ENCODE results near the gene PLEKHG4B.
"Not testable (repeated sequence)": the region's sequence is repeated elsewhere in the genome, so short reads cannot be mapped to it uniquely, and the experiment has no call there.

Gene PLEKHG4B

GRCh38 chr5:197892-198489 is 106.0 kb downstream of the PLEKHG4B start:
- DNase-seq (ENCODE audit: low read depth in 2 of 3, low spot score in 2 of 3), result no peak

DNA sequence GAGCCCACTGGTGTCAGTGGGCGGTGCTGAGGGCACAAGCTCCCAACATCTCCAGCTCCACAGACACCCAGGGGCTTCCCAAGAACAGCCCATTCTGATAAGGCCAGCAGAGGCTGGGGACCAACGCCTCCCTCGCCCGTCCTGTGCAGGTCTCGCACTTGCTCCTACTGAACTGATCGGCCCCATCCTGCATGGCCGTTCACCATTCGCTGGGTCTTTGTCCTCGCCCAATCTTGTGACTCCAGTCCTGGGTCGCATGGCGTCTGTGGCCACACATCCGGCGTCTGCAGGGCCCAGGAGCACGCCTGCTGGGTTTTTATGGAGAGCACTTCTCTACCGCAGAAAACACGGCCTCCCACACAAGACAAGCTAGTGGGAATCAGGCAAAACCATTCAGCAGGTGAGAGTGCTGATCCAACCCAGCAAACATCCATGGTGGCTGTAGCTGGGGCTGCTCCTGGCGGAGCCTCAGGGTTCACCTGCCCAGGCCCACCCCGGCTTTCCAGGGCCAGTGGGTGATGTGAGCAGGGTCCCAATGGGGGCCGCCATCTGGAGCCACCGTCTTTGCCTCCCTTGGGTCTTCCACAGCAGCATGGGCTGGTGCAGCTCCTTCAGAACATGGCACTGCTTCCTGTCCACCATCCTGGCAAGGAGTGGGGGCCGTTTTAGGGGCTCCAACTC is 106.7 kb downstream of the PLEKHG4B start:
- no peak for DNase-seq (ENCODE audit: low read depth in 2 of 3, low spot score in 2 of 3)

DNA sequence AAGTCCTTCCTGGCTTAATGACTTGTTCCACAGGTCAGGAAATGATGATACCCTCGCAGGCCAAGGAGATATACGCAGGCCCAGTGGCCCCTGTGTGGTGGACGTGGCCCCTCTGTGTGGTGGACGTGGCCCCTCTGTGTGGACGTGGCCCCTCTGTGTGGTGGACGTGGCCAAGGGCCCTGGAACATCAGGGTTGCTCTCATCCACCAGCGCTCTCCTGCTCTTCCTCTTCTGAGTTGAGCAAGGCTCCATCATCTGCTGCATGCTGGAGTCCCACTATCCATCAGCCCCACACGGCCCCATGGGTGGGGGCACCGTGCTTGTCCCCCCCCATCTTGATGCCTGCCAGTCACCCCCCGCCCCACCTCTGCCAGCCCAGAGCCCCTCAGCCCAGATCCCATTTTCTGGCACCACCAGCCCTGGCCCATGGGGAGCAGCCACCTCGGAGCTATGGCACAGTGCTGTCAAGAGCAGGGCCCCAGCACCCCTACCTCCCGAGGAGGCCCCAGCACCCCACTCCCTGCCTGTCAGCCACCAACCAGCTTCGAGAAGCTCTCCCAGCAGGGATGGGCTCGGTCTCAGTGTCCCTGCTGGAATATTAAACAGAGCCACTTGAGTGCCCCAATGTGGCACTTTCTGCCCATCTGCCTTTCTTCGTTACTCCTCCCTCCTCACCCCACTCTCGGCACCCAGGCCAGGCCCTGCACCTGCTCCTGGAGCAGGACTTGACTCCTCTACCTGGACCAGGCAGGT is 107.4 kb downstream of the PLEKHG4B start:
- DNase-seq (ENCODE audit: low read depth in 2 of 3, low spot score in 2 of 3), result no peak

- no peak for DNase-seq (ENCODE audit: low read depth in 2 of 3, low spot score in 2 of 3)
Measured at GRCh38 chr5:199950-200645, 108.1 kb downstream of the PLEKHG4B start.

DNA sequence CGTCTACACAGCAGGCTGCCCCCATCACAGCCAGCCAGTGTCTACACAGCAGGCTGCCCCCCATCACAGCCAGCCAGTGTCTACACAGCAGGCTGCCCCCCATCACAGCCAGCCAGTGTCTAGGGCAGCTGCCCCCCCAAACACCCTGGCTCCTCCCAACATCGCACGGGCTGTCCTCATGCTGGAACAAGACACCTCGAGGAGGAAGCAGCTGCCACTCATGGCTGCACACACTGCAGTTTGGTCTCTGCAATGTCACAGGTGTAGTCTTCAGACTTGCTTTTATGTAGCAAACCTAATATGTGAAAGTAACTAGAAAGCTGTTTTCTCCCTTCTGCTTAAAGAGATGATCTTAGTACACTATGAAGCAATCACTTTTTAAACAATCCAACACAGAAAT is 109.0 kb downstream of the PLEKHG4B start:
- DNase-seq (ENCODE audit: low read depth in 2 of 3, low spot score in 2 of 3), result no peak

DNA sequence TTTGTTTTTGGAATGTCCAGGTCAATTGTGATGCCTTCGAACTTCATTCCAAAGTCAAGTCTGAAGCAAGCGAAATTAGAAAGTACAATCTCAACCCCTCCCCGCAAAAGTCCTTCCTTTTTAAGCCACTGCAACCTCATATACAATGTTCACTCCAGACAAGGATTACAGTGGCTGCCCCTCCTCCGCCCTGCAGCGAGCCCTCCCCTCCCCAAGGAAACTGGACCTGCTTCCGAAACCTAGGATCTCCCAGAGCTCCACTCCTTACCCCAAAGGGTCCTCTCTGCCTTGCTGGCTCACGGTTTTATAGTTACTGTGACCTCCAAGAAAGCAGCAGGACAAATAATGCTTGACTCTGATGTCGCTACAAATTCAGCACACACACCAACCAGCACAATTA is 109.7 kb downstream of the PLEKHG4B start:
- DNase-seq (ENCODE audit: low read depth in 2 of 3, low spot score in 2 of 3), result no peak

DNA sequence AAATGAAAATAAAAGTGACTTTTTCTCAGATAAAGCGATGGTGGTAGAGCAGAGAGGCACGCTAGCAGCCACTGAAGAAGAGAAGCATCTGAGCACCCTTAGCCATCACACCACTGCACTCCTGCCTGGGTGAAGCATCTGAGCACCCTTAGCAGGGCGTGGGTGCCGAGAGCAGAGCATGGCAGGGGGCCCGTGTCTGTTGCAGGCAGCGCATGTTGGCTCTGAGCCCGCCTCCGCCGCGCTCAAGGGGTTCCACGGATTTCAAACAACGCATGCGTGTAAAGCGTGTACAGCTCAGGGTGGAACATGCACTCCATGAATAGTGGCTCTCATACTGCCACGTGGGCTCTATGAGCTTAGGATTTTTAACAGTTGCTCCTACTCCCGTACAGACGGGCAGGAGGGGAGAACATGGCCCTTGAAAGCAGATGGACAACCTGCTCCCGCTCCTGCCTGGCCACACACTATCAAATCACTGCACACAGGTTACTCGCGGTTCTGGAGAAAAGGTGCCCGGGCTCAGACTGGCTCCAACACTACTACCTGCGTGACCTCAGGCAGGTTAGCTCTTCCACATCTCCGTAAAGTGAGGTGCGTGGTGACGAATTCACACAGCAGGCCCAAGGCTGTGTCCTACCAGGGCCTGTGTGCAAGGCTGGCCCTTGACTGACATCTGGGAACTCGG is 111.4 kb downstream of the PLEKHG4B start:
- no peak for DNase-seq (ENCODE audit: low read depth in 2 of 3, low spot score in 2 of 3)

DNA sequence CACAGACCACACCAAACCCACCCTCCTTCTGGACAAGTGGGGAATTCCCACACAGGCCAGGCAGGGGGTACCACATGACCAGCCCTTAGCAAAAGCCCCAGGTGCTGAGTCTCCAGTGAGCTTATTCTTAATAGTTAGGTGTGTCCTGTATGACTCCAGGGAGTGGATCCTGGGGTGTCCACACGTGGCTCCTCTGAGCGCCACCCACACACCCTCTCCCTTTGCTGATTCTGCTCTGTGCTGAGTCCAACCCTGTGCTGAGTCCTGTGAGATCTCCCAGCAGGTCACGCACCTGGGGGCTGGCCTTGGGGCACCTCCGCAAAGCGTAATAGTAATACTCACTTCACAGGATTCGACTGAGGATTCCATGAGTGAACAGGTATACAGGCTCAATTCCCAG is 112.0 kb downstream of the PLEKHG4B start:
- no peak for DNase-seq (ENCODE audit: low read depth in 2 of 3, low spot score in 2 of 3)

DNA sequence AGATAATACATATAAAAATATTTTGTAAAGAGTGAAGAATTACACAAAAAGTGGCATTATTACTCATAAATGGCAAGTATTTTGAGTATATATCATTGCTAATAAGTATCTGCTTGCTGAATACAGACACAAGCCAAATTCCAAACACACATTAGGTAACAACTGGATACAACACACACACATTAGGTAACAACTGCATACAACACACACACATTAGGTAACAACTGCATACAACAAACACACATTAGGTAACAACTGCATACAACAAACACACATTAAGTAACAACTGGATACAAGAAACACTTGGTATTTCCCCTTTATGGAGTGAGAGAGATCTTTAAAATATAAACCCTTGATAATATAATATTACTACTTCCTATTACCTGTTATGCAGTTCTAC is 112.5 kb downstream of the PLEKHG4B start:
- no peak for DNase-seq (ENCODE audit: low read depth in 2 of 3, low spot score in 2 of 3)

DNA sequence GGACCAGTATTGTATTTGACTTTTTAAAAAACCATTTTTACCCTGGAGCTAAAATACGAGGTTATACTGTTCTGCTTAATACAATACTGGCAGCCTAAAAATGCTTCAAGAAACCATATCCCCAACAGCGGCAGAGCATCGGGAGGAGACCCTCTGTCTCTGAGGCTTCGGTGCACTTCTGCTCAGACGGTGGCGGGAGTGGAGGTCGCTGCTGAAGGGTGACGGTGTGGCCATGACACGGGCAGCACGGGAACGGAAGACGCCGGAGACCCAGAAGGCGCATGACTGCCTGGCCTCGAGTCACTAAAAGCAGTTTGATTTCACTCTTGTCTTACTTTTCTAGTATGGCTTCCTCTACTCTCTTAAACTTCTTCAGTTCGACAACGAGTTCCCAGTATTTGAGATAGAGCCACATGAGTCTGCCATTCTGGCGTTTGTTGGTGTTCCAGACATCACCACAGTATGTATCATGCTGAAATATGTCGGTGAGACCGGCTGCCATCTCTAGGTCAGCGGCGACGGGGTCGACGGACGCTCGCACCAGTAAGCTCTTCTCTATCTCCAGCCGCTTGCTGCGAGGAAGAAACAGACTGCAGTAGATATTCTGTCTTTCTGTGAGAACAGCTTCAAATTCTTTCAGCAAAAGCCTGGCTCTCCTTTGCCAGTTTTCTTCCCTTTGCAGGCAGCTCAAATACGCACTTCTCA is 113.2 kb downstream of the PLEKHG4B start:
- DNase-seq (ENCODE audit: low read depth in 2 of 3, low spot score in 2 of 3), result no peak

- DNase-seq (ENCODE audit: low read depth in 2 of 3, low spot score in 2 of 3), result no peak
Measured at GRCh38 chr5:206406-206805, 114.4 kb downstream of the PLEKHG4B start.

GRCh38 chr5:206927-207536 is 115.1 kb downstream of the PLEKHG4B start:
- DNase-seq (ENCODE audit: low read depth in 2 of 3, low spot score in 2 of 3), result no peak

DNA sequence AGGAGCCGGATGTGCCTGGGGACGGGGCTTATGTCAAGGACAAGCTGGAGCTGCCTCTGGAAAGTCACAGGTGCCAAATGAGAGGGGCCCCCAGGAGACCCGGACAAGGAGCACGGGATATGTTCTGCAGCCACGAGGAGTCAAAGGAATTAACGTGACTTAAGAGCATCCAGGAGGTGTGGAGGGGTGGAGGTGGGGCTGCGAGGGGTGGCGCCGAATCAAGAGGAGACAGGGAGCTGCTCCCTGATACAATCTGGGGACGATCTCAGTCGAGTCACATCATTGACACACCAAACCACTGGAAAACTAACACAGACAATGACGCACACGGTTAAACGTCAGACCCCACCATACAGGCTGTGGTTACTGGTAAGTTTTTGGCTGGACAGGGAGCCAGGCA is 115.6 kb downstream of the PLEKHG4B start:
- DNase-seq (ENCODE audit: low read depth in 2 of 3, low spot score in 2 of 3), result no peak

GRCh38 chr5:208449-209114 is 116.6 kb downstream of the PLEKHG4B start:
- DNase-seq (ENCODE audit: low read depth in 2 of 3, low spot score in 2 of 3), result no peak

GRCh38 chr5:213803-214395 is 121.9 kb downstream of the PLEKHG4B start:
- no peak for DNase-seq (ENCODE audit: low read depth in 2 of 3, low spot score in 2 of 3)

GRCh38 chr5:215256-215655 is 123.3 kb downstream of the PLEKHG4B start:
- DNase-seq (ENCODE audit: low read depth in 2 of 3, low spot score in 2 of 3), result not testable (repeated sequence)

DNA sequence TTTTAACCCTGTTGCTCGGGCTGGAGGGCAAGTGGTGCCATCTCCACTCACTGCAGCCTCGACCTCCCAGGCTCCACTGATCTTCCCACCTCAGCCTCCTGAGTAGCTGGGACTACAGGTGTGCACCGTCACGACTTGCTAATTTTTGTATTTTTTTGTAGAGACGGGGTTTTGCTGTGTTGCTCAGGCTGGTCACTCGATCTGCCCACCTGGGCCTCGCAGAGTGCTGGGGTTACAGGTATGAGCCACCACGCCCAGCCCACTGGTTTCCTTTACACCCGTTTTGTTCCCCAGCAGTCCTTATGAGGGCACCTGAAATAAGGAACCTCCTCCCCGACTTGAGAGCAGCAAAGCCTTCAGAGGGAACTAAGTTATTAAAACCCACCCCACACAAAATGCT is 124.1 kb downstream of the PLEKHG4B start:
- not testable (repeated sequence) for DNase-seq (ENCODE audit: low read depth in 2 of 3, low spot score in 2 of 3)

DNA sequence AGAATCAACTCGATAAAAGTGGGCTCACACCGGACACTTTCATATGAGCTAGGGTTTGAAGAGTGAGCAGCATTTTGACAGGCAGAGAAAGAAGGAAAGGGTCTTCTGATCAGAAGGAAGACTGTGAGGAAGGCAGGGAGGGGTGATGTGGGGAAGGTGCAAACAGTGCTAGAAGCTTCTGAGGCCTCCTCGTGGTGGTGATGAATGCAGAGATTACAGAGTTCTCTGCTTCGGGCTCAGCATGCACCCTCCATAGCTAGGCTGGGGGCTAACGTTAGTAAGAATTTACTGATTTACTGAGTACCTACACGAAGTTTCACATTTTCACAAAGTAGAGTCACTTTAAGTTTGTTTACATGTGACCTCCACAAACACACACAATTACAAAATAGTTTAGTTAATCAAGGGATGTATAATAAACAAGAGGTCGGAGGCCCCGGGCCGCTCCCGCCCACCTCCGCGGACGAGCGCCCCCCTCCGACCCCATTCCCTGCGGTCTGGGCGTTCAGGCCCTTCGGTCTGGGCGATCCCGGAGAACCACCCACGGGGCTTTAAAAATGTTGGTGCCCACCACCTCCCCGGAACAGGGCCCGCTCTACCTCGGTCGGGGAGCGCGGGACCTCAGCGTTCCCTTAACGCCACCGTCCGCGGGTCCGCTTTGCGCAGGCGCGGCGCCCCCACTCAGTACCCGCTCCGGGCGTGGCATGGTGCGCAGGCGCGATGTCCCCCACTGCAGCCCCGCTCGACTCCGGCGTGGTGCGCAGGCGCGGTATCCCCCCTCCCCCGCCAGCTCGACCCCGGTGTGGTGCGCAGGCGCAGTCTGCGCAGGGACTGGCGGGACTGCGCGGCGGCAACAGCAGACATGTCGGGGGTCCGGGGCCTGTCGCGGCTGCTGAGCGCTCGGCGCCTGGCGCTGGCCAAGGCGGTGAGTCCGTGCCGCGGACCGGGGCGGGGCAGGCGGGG is 125.8 kb downstream of the PLEKHG4B start, which contains the start of the genes CCDC127 and SDHA:
Gene CCDC127, minus strand, starts transcription at position 660 of the 963 bp plus-strand sequence. CDS start 1,304 bp downstream, outside the sequence.
Gene SDHA, plus strand, starts transcription at position 827 of the 963 bp plus-strand sequence. Its CDS starts 36 bp downstream, at position 863.
- DNase-seq (ENCODE audit: low read depth in 2 of 3, low spot score in 2 of 3), result peak; percentile 95 to 99 (median 97)
